Thoracic aorta (tissue), 2 donors: ENCODE measurements around the gene VASN. TPM values are rescaled to one million over a fixed set of nuclear protein-coding genes. Genes with fewer than 3 reads are reported as not detected.

Experiments used
- ATAC-seq: fragments of 150-250 bp; one replicate; pipeline ENCODE4 v1.8.0; 2017; ENCODE audit warnings: low read depth; ENCODE audit not compliant: insufficient number of reproducible peaks, low FRiP score
- DNase-seq: peaks from one replicate; pipeline ENCODE4 v3.0.0-alpha.2; 2020; ENCODE audit warnings: low spot score
- H3K27ac ChIP-seq, 2 donors: fragments of 200-600 bp; sonication (generic); 1 replicate in 1 of 2; 2 replicates in 1 of 2; pipeline ENCODE4 v1.5.1; 2016; ENCODE audit warnings: mild to moderate bottlenecking in 2 of 2, moderate library complexity in 2 of 2
- H3K27me3 ChIP-seq: fragments of 200-600 bp; sonication (generic); replicated peaks from 2 replicates; pipeline ENCODE4 v1.6.0; 2016; ENCODE audit warnings: mild to moderate bottlenecking; ENCODE audit not compliant: insufficient read depth
- H3K36me3 ChIP-seq: fragments of 200-600 bp; sonication (generic); one replicate; pipeline ENCODE4 v1.5.1; 2016
- H3K4me1 ChIP-seq, 2 donors: fragments of 200-600 bp; sonication (generic); 1 replicate in 1 of 2; 2 replicates in 1 of 2; pipeline versions ENCODE4 v1.5.1 to v1.6.0; 2016; ENCODE audit warnings: low read depth in 2 of 2, mild to moderate bottlenecking in 1 of 2; ENCODE audit not compliant: control insufficient read depth in 1 of 2
- H3K4me3 ChIP-seq: fragments of 200-600 bp; sonication (generic); 2 replicates; pipeline ENCODE4 v1.5.1; 2016; ENCODE audit warnings: mild to moderate bottlenecking
- H3K9me3 ChIP-seq: fragments of 200-600 bp; sonication (generic); 2 replicates; pipeline ENCODE4 v1.5.1; 2016
- total RNA-seq, 2 donors: library from RNA; depleted of rRNA; stranded (reverse); fragments of >200 nt; gene quantifications; one replicate each; pipeline versions ENCODE4 v1.1.0 to v1.2.3, GENCODE V29; 2016
- TF ChIP-seq, protein P1 (sequence below): fragments of 200-600 bp; sonication (generic); IDR thresholded peaks from one replicate; pipeline ENCODE4 v1.5.1; 2019; ENCODE audit warnings: antibody characterized with exemption

VASN gene
- total RNA-seq, 2 donors from 2014 or later, result 197 to 217 TPM

DNA sequence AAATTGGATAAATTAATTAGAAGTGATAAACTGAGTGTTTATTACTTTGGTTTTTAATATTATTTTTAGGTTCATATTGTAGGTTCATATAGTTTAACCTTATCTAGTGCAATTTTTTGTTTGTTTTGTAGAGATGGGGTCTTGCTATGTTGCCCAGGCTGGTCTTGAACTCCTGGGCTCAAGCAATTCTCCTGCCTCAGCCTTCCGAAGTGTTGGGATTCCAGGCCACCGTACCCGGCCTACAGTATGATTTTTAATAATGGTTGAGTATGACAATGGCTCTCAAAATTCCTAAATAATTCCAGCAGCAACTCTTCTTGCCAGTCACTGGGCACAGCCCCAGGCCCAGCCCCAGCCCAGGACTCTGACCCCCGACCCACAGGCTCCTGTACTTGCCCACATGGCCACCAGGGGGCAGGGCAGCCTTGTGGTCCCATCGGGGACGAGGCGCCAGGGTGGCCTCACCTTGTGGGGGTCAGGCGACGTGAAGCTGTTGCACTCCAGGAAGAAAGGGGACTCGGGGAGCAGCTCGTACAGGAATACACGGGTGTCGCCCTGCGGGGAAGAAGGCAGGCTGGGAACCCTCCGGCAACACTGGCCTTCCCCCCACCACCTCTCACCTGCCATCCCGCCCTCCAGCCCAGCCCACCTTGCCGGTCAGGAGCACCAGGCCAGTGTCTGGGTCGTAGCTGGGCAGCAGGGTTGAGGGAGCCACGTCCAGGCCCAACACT lies 12.7 kb upstream of the VASN start:
- TF ChIP-seq, protein P1, sequence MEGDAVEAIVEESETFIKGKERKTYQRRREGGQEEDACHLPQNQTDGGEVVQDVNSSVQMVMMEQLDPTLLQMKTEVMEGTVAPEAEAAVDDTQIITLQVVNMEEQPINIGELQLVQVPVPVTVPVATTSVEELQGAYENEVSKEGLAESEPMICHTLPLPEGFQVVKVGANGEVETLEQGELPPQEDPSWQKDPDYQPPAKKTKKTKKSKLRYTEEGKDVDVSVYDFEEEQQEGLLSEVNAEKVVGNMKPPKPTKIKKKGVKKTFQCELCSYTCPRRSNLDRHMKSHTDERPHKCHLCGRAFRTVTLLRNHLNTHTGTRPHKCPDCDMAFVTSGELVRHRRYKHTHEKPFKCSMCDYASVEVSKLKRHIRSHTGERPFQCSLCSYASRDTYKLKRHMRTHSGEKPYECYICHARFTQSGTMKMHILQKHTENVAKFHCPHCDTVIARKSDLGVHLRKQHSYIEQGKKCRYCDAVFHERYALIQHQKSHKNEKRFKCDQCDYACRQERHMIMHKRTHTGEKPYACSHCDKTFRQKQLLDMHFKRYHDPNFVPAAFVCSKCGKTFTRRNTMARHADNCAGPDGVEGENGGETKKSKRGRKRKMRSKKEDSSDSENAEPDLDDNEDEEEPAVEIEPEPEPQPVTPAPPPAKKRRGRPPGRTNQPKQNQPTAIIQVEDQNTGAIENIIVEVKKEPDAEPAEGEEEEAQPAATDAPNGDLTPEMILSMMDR, result peak; percentile 99
- Histone ChIP-seq H3K27ac (no peak overlapping the region), H3K9me3 (no peaks in the 10 kb centered on the region), H3K4me1 (no peaks in the 10 kb centered on the region), H3K27me3 (no peaks in the 10 kb centered on the region), H3K36me3 (peaks cover 9% of the 10 kb centered on the region), H3K4me3 (no peak overlapping the region)
- ATAC-seq (no peak), DNase-seq (no peak)

DNA sequence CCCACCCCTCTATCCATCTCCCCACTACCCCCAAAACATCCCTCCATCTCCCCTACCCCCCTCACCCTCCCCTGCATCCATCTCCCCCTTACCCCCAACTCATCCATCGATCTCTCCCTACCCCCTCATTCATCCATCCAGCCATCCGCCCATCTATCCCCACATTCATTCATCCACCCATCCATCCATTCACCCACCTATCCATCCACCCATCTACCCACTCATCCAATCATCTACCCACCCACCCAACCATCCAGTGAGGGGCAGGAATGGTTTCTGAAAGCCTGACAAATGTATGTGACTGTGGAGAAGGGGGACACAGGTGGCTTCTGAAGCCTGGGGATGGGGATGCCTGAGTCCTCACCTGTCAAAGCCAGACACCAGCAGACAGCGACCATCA lies 11.7 kb upstream of the VASN start:
- Histone ChIP-seq H3K4me3 (no peak overlapping the region), H3K27ac (no peak overlapping the region), H3K36me3 (peaks cover 16% of the 10 kb centered on the region), H3K4me1 (no peaks in the 10 kb centered on the region), H3K9me3 (no peaks in the 10 kb centered on the region), H3K27me3 (no peaks in the 10 kb centered on the region)
- DNase-seq (no peak), ATAC-seq (no peak)
- TF ChIP-seq, protein P1, result no peak

DNA sequence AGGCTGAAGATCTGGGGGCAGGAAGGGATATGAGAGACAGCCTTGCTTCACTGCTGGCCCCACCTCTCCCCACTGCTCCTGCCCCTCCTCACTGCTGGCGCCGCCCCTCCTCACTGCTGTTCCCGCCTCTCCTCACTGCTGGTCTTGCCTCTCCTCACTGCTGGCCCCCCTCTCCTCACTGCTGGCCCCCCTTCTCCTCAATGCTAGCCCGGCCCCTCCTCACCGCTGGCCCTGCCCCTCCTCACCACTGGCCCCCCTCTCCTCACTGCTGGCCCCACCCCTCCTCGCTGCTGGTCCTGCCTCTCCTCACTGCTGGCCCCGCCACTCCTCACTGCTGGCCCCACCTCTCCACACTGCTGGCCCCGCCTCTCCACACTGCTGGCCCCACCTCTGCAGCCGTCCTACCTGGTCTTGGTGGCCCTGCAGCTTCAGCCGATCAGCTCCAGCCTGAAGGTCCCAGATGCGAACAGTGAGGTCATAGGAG lies 11.1 kb upstream of the VASN start:
- DNase-seq (no peak), ATAC-seq (no peak)
- Histone ChIP-seq H3K4me3 (no peak overlapping the region), H3K36me3 (peaks cover 16% of the 10 kb centered on the region), H3K9me3 (no peaks in the 10 kb centered on the region), H3K27ac (no peak overlapping the region), H3K4me1 (no peaks in the 10 kb centered on the region), H3K27me3 (no peaks in the 10 kb centered on the region)
- TF ChIP-seq, protein P1, result no peak

DNA sequence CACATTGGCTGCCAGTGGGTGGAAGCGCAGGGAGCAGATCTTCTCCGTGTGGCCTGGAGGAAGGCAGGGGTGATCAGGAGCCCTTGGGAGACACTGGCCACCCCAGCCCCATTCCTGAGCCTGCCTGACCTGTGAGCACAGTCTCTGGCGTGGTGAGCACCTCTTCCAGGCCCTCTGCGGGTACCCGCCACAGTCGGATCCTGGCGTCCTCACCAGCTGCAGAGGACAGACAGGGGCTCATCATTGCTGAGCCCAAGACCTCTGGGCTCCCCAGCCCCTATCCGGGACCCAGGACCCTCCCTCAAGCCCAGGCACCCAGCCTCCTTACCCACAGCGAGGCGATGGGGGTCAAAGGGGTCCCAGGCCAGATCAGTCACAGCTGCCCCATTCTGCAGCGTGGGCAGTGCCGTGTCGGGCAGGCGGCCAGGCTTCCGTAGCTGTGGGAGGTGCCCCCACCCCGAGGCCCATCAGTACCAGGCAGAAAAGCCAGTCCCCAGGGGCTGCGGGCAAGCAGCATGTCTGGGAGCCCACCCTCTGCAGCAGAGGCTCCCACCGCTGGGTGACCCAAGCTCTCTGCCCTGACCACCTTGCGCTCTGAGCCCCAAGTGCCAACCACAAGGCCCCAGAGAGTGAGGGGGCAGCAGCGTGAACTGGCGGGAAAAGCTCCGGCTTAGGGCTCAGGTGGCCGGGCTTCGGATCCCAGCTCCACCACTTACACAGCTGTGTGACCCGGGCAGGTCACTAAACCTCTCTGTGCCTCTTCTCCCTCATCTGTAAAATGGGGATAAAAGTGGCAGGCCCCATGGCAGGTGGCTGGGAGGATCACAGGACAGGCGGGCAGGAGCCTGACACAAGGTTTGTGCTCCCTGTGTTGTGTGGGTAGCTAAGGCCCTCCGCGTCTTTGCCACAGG lies 10.4 kb upstream of the VASN start:
- Histone ChIP-seq H3K27me3 (no peaks in the 10 kb centered on the region), H3K36me3 (peaks cover 16% of the 10 kb centered on the region), H3K4me1 (no peaks in the 10 kb centered on the region), H3K9me3 (no peaks in the 10 kb centered on the region), H3K4me3 (no peak overlapping the region), H3K27ac (no peak overlapping the region)
- no peak for DNase-seq
- TF ChIP-seq, protein P1, result no peak
- ATAC-seq, result no peak

DNA sequence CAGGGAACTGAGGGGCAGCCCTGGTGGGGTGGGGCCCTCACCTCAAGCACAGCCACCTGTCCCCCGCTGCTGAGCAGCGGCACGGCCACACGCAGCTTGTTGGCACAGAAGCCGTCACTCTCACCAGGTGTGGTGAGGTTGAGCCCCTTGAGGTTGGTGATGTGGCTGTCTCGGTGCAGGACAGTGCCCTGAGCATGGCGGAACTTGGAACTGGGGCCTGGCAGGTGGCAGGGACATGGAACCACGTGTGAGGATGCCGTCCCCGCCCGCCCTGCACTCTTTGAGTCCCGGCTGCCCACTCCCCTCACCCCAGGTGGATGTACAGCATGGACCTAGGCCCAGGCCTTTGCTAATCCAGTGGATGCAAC lies 9.7 kb upstream of the VASN start:
- Histone ChIP-seq H3K36me3 (peaks cover 16% of the 10 kb centered on the region), H3K4me1 (no peaks in the 10 kb centered on the region), H3K27me3 (no peaks in the 10 kb centered on the region), H3K9me3 (no peaks in the 10 kb centered on the region), H3K27ac (no peak overlapping the region), H3K4me3 (no peak overlapping the region)
- DNase-seq, result no peak
- no peak for ATAC-seq
- TF ChIP-seq, protein P1, result no peak
